Muscle layer of colon (tissue), 2 donors: ENCODE data around the gene ADAMTS13.
"Not testable (repeated sequence)": the region's sequence is repeated elsewhere in the genome, so short reads cannot be mapped to it uniquely, and the experiment has no call there.

Experiments
- H3K27ac ChIP-seq: one replicate; pipeline ENCODE4 v1.7.0; 2013; ENCODE audit warnings: low read depth, mild to moderate bottlenecking, low read length, moderate library complexity
- H3K27me3 ChIP-seq, 2 donors: one replicate each; pipeline ENCODE4 v1.7.0; 2013; ENCODE audit warnings: low read length in 2 of 2, mild to moderate bottlenecking in 2 of 2; ENCODE audit not compliant: insufficient read depth in 2 of 2, control insufficient read depth in 1 of 2
- H3K36me3 ChIP-seq: one replicate; pipeline ENCODE4 v1.7.0; 2013; ENCODE audit warnings: mild to moderate bottlenecking, low read length; ENCODE audit not compliant: insufficient read depth
- H3K4me1 ChIP-seq: one replicate; pipeline ENCODE4 v1.7.0; 2013; ENCODE audit warnings: mild to moderate bottlenecking, low read length; ENCODE audit not compliant: insufficient read depth
- H3K4me3 ChIP-seq, 2 donors: one replicate each; pipeline ENCODE4 v1.7.0; 2013; ENCODE audit warnings: low read length in 2 of 2, low read depth in 1 of 2, mild to moderate bottlenecking in 1 of 2, moderate library complexity in 1 of 2
- H3K9ac ChIP-seq: one replicate; pipeline ENCODE4 v1.7.0; 2013; ENCODE audit warnings: low read length
- H3K9me3 ChIP-seq: one replicate; pipeline ENCODE4 v1.7.0; 2013; ENCODE audit warnings: mild to moderate bottlenecking, low read length
- donor health status: abdominal sarcoma.
- donor health status: Adenocarcinoma of cecum.

Gene ADAMTS13

DNA sequence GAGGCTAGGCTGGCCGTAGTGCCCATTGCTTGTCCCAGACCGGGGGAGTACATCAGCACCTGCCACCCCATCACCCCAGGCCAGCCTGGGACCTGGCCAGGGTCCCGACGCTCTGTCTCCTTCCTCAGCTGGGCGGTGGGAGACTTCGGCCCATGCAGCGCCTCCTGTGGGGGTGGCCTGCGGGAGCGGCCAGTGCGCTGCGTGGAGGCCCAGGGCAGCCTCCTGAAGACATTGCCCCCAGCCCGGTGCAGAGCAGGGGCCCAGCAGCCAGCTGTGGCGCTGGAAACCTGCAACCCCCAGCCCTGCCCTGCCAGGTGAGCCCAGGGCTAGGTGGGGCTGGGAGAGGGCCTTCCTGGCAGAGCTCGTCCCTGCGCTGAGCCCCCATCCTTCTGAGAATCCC, 21.1 kb downstream of the ADAMTS13 start:
- H3K4me3 ChIP-seq = no peak overlapping the region
- H3K4me1 ChIP-seq = no peaks in the 10 kb centered on the region
- no peaks in the 10 kb centered on the region for H3K36me3 ChIP-seq
- H3K27ac ChIP-seq = no peak overlapping the region
- no peak overlapping the region for H3K9ac ChIP-seq
- no peaks in the 10 kb centered on the region for H3K9me3 ChIP-seq
- H3K27me3 ChIP-seq = no peaks in the 10 kb centered on the region

DNA sequence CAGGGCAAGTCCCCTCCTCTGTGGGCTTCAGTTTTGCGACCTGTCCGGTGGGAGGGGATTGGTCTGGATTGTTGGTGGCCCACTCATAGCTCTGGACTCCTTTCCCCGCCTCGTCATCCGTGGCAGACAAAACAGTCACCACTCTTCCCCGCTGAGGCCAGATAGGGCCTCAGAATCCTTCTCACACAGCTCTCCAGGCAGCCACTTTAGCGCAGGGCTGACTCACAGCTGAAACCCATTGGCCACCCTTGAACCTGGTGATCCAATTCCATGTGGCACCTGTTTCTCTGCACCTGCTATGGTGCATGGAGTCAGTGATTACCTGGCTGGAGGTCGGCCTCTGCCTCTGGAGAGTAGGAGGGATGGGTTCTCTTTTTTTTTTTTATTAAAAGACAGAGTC, 21.8 kb downstream of the ADAMTS13 start:
- Histone ChIP-seq H3K9ac (no peak overlapping the region), H3K4me1 (no peaks in the 10 kb centered on the region), H3K36me3 (no peaks in the 10 kb centered on the region), H3K4me3 (no peak overlapping the region), H3K27me3 (no peaks in the 10 kb centered on the region), H3K27ac (no peak overlapping the region), H3K9me3 (no peaks in the 10 kb centered on the region)

DNA sequence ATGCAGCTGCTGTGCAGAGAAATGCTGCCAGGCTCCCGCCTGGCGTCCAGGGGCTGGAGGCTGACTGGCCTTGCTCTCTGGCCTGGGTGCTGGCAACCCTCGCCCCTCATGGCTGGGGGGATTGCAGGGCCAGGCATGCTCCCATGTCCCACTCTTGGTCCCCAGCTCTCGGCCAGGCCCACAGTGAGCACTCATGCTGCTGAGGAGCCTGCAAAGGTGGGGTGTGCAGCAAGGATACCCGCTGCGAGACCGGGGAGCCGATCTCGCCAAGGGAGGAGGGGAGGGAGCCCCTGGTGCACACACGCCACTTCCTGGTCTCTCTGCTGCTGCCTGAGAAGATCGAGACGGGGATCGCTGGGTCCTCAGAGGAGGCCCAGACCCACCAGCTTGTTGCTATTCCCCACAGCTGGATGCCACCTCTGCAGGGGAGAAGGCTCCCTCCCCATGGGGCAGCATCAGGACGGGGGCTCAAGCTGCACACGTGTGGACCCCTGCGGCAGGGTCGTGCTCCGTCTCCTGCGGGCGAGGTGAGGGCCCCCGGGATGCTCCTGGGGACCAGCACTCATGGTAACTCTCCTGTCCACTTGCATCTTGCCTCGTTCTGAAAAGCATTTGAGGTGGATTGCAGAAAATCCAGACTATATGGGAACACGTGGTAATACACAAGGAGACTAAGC, 23.3 kb downstream of the ADAMTS13 start:
- Histone ChIP-seq H3K36me3 (no peaks in the 10 kb centered on the region), H3K9ac (no peak overlapping the region), H3K27ac (no peak overlapping the region)

DNA sequence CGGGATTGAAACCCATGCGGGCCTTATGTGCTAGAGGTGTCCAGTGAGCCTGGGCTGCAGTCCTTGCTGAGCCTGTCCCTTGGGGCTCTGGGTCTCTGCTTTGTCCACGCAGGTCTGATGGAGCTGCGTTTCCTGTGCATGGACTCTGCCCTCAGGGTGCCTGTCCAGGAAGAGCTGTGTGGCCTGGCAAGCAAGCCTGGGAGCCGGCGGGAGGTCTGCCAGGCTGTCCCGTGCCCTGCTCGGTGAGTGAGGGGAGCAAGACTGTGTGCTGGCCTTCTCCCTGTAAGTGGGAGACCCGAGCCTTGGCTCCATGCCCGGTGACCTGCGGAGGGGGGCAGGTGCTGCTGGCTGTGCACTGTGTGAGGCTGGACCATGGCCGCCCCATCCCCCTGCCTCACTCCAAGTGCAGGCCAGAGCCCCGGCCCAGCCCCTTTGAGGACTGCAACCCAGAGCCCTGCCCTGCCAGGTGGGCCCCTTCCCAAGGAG, 26.4 kb downstream of the ADAMTS13 start:
- Histone ChIP-seq H3K9ac (no peak overlapping the region), H3K36me3 (no peaks in the 10 kb centered on the region), H3K4me3 (no peak overlapping the region), H3K27ac (no peak overlapping the region), H3K27me3 (no peaks in the 10 kb centered on the region), H3K4me1 (no peaks in the 10 kb centered on the region), H3K9me3 (no peaks in the 10 kb centered on the region)

More for the DNA sequence above, 23.3 kb downstream of the ADAMTS13 start:
- no peak overlapping the region for H3K4me3 ChIP-seq
- no peaks in the 10 kb centered on the region for H3K9me3 ChIP-seq
- H3K4me1 ChIP-seq = no peaks in the 10 kb centered on the region
- no peaks in the 10 kb centered on the region for H3K27me3 ChIP-seq

DNA sequence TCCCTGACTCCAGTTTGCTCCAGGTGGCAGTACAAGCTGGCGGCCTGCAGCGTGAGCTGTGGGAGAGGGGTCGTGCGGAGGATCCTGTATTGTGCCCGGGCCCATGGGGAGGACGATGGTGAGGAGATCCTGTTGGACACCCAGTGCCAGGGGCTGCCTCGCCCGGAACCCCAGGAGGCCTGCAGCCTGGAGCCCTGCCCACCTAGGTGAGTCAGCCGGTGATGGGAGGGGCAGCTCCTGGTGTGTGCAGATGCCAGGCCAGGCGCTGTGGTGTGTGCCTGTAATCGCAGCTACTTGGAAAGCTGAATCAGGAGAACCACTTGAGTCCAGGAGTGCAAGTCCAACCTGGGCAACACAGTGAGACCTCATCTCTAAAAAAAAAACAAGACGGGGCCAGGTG, 27.6 kb downstream of the ADAMTS13 start:
- Histone ChIP-seq H3K9ac (no peak overlapping the region), H3K27ac (no peak overlapping the region), H3K27me3 (no peaks in the 10 kb centered on the region), H3K4me3 (no peak overlapping the region), H3K9me3 (no peaks in the 10 kb centered on the region), H3K4me1 (no peaks in the 10 kb centered on the region), H3K36me3 (no peaks in the 10 kb centered on the region)

DNA sequence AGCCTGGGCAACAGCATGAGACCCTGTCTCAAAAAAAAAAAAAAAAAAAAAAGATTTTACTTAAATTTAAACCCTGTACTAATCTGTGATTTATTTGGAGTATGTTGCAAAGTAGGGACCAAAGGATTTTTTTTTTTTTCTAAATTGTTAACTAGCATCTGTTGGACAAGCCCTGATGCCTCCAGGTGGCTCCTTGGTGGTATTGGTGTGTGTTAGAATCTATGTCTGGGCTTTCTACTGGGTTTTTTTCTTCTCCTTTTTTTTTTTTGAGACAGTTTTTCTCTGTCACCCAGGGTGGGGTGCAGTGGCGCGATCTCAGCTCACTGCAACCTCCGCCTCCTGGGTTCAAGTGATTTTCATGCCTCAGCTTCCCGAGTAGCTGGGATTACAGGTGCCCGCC, 29.7 kb downstream of the ADAMTS13 start:
- not testable (repeated sequence) for H3K9ac ChIP-seq

DNA sequence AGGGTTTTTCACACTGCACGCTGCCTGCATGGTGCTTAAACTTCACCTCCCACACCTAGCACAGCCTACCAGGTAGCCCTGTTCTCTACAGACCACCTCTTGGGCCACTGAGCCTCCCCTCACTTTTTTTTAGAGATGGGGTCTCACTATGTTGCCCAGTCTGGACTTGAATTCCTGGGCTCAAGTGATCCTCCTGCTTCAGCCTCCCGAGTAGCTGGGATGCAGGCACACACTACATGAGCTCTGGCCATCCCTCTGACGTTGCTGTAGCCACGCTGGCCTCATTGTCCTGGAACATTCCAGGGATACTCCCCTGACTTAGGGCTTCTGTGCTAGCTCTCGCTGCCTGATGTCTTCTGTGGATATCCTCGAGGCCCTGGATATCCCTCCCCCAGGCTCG, 30.4 kb downstream of the ADAMTS13 start:
- Histone ChIP-seq H3K36me3 (no peaks in the 10 kb centered on the region), H3K4me1 (no peaks in the 10 kb centered on the region), H3K9me3 (no peaks in the 10 kb centered on the region), H3K27me3 (no peaks in the 10 kb centered on the region), H3K9ac (no peak overlapping the region), H3K4me3 (no peak overlapping the region), H3K27ac (no peak overlapping the region)

More for the DNA sequence above, 29.7 kb downstream of the ADAMTS13 start:
- H3K27me3 ChIP-seq, H3K9me3 ChIP-seq, H3K36me3 ChIP-seq, H3K4me3 ChIP-seq, H3K27ac ChIP-seq, H3K4me1 ChIP-seq: not testable (repeated sequence)

DNA sequence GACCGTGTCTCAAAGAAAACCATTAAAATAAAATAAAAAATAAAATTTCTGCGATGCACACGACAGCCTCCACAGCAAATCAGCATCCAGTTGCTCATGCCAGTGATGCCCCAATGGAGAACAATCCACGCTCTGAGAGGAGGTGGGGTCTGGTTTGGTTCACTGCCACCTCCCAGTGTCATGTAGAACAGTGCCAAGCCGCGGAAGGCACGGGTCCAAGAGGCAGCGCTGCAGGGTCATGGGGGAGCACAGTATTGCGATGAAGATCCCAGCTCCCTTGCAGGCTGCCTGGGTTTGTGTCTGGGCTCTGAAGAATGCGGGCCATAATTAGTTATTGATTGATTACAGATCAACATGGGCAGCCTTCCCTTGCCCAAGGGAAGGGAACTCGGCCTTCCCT, 31.5 kb downstream of the ADAMTS13 start:
- Histone ChIP-seq H3K4me1 (no peaks in the 10 kb centered on the region), H3K27ac (no peak overlapping the region), H3K9me3 (no peaks in the 10 kb centered on the region), H3K9ac (no peak overlapping the region), H3K4me3 (no peak overlapping the region), H3K36me3 (no peaks in the 10 kb centered on the region), H3K27me3 (no peaks in the 10 kb centered on the region)

DNA sequence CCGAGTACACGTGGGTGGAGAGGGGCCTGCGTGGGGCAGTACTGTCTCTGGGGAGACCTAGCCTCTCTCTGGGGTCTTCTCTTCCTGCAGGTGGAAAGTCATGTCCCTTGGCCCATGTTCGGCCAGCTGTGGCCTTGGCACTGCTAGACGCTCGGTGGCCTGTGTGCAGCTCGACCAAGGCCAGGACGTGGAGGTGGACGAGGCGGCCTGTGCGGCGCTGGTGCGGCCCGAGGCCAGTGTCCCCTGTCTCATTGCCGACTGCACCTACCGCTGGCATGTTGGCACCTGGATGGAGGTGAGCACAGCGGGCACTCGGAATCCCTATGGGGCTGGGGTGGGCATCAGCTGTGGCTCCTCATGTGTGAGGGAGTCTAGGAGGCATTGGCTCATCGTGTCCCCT, 32.2 kb downstream of the ADAMTS13 start:
- Histone ChIP-seq H3K36me3 (no peaks in the 10 kb centered on the region), H3K27me3 (no peaks in the 10 kb centered on the region), H3K4me3 (no peak overlapping the region), H3K4me1 (peaks cover 7% of the 10 kb centered on the region), H3K9me3 (no peaks in the 10 kb centered on the region), H3K9ac (no peak overlapping the region), H3K27ac (no peak overlapping the region)

DNA sequence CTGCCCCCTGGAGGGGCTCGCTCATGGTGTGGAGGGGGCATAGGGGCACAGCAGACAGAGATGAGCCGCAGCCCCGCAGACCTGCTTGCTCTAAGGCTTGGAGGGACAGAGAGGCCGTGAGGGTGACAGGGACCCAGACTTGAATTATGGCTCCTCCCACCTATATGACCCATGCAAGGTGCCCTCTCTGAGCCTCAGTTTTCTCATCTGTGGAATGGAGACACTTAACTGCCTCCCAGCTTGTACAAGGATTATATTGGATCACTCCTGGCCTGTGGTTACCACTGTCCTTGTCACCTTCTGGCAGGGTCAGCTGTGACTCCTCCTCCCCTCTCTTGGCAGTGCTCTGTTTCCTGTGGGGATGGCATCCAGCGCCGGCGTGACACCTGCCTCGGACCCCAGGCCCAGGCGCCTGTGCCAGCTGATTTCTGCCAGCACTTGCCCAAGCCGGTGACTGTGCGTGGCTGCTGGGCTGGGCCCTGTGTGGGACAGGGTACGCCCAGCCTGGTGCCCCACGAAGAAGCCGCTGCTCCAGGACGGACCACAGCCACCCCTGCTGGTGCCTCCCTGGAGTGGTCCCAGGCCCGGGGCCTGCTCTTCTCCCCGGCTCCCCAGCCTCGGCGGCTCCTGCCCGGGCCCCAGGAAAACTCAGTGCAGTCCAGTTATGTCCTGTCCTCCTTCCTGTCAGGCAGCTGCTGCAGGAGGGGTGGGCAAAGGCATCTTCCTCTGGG, 32.9 kb downstream of the ADAMTS13 start:
- no peak overlapping the region for H3K27ac ChIP-seq
- no peak overlapping the region for H3K4me3 ChIP-seq
- H3K9me3 ChIP-seq = no peaks in the 10 kb centered on the region
- H3K9ac ChIP-seq = no peak overlapping the region
- peaks cover 7% of the 10 kb centered on the region for H3K4me1 ChIP-seq
- no peaks in the 10 kb centered on the region for H3K27me3 ChIP-seq
- no peaks in the 10 kb centered on the region for H3K36me3 ChIP-seq

DNA sequence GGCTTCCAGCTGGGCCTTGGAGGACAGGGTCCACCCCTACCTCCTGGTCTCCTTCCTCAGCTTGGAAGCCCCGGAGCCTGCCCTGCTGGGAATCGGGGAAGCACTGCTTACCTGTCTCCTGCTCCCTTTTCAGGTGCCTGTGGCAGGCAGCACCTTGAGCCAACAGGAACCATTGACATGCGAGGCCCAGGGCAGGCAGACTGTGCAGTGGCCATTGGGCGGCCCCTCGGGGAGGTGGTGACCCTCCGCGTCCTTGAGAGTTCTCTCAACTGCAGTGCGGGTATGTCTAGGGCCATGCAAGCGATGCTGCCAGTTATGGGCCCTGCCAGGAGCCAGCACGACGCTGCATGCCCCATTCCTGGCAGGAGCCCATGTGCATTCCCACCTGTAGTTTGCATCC, 33.8 kb downstream of the ADAMTS13 start:
- Histone ChIP-seq H3K9ac (no peak overlapping the region), H3K27me3 (no peaks in the 10 kb centered on the region), H3K4me1 (peaks cover 12% of the 10 kb centered on the region), H3K27ac (no peak overlapping the region), H3K36me3 (no peaks in the 10 kb centered on the region), H3K4me3 (no peak overlapping the region), H3K9me3 (no peaks in the 10 kb centered on the region)

DNA sequence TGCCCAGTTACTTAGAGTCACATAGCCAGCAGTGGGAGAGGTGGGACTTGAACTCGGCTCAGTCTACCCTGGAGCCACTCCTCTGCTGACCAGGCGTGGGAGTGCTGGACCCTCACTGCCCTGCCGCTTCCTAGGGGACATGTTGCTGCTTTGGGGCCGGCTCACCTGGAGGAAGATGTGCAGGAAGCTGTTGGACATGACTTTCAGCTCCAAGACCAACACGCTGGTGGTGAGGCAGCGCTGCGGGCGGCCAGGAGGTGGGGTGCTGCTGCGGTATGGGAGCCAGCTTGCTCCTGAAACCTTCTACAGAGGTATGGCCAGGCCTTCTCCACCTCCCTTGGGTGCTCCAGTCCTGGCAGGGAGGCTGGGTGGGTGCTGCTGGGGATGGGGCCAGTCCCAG, 34.2 kb downstream of the ADAMTS13 start:
- peaks cover 16% of the 10 kb centered on the region for H3K4me1 ChIP-seq

More for the DNA sequence above, 34.2 kb downstream of the ADAMTS13 start:
- no peak overlapping the region for H3K4me3 ChIP-seq
- H3K27me3 ChIP-seq = no peaks in the 10 kb centered on the region
- H3K9me3 ChIP-seq = no peaks in the 10 kb centered on the region
- H3K27ac ChIP-seq = no peak overlapping the region
- H3K36me3 ChIP-seq = no peaks in the 10 kb centered on the region
- H3K9ac ChIP-seq = no peak overlapping the region
